NCI-H1436 (cell line): ENCODE data around the gene SH3RF2.
A peak's percentile ranks its signal among the peaks of the same experiment; 100 is the strongest.
"Not testable (repeated sequence)": the region's sequence is repeated elsewhere in the genome, so short reads cannot be mapped to it uniquely, and the experiment has no call there.

ENCODE experiments used
- DNase-seq: peaks from one replicate; lab custom pipeline; 2025; lab: John Stamatoyannopoulos, UW

Gene SH3RF2

GRCh38 chr5:145951071-145951470 lies 14.7 kb downstream of the SH3RF2 start:
- DNase-seq = no peak

- DNase-seq = no peak
These were observed 16.8 kb downstream of the SH3RF2 start for GRCh38 chr5:145953202-145953601.

GRCh38 chr5:145954140-145954539 lies 17.8 kb downstream of the SH3RF2 start:
- DNase-seq = not testable (repeated sequence)

GRCh38 chr5:145957388-145957787 lies 21.0 kb downstream of the SH3RF2 start:
- no peak for DNase-seq

GRCh38 chr5:145958436-145958835 lies 22.1 kb downstream of the SH3RF2 start:
- no peak for DNase-seq

- DNase-seq = no peak
These were observed 23.8 kb downstream of the SH3RF2 start for GRCh38 chr5:145960166-145960565.

GRCh38 chr5:145960848-145961600 lies 24.6 kb downstream of the SH3RF2 start:
- no peak for DNase-seq

- DNase-seq = no peak
These were observed 25.6 kb downstream of the SH3RF2 start for GRCh38 chr5:145962001-145962400.

GRCh38 chr5:145964008-145964407 lies 27.6 kb downstream of the SH3RF2 start:
- DNase-seq = not testable (repeated sequence)

GRCh38 chr5:145965804-145966203 lies 29.4 kb downstream of the SH3RF2 start:
- peak; percentile 15 for DNase-seq

- no peak for DNase-seq
These were observed 30.9 kb downstream of the SH3RF2 start for GRCh38 chr5:145967296-145967695.

- DNase-seq = no peak
These were observed 32.8 kb downstream of the SH3RF2 start for GRCh38 chr5:145968970-145969713.

- DNase-seq = no peak
These were observed 33.3 kb downstream of the SH3RF2 start for GRCh38 chr5:145969714-145970092.

GRCh38 chr5:145971108-145971507 lies 34.7 kb downstream of the SH3RF2 start:
- no peak for DNase-seq

GRCh38 chr5:145971701-145972100 lies 35.3 kb downstream of the SH3RF2 start:
- DNase-seq = no peak

- DNase-seq = no peak
These were observed 38.6 kb downstream of the SH3RF2 start for GRCh38 chr5:145975001-145975360.

- no peak for DNase-seq
These were observed 39.1 kb downstream of the SH3RF2 start for GRCh38 chr5:145975361-145976066.

GRCh38 chr5:145976431-145977155 lies 40.2 kb downstream of the SH3RF2 start:
- no peak for DNase-seq

- no peak for DNase-seq
These were observed 41.8 kb downstream of the SH3RF2 start for GRCh38 chr5:145978171-145978570.

- no peak for DNase-seq
These were observed 42.3 kb downstream of the SH3RF2 start for GRCh38 chr5:145978708-145979107.

GRCh38 chr5:145979270-145980223 lies 43.2 kb downstream of the SH3RF2 start:
- DNase-seq = no peak
